DND-41 (cell line): Measurements from ENCODE around the gene CAPG.

Experiments used
- ATAC-seq: fragments of 200-7000 bp; cut with Tn5 transposase; 3 replicates; pipeline ENCODE4 v1.9.1; 2021; ENCODE audit warnings: low read depth; ENCODE audit not compliant: insufficient read depth
- DNase-seq: peaks from one replicate; pipeline ENCODE4 v3.0.0-alpha.2; 2020
- H2AFZ ChIP-seq: 2 replicates; pipeline ENCODE4 v1.6.0; 2012; ENCODE audit warnings: low read depth, low read length
- H3K27ac ChIP-seq: 2 replicates; pipeline ENCODE4 v1.5.1; 2012; ENCODE audit warnings: low read length, inconsistent platforms
- H3K27me3 ChIP-seq: fragments of 200-600 bp; sonication (generic); 2 replicates; pipeline ENCODE4 v1.6.0; 2012; ENCODE audit warnings: low read length, mild to moderate bottlenecking, inconsistent platforms; ENCODE audit not compliant: insufficient read depth, poor library complexity
- H3K36me3 ChIP-seq: 2 replicates; pipeline ENCODE4 v1.5.1; 2012; ENCODE audit warnings: low read length, inconsistent platforms; ENCODE audit not compliant: insufficient read depth
- H3K4me1 ChIP-seq: 2 replicates; pipeline ENCODE4 v1.5.1; 2012; ENCODE audit warnings: mild to moderate bottlenecking, low read length; ENCODE audit not compliant: insufficient read depth
- H3K4me2 ChIP-seq: 2 replicates; pipeline ENCODE4 v1.6.0; 2012; ENCODE audit warnings: mild to moderate bottlenecking, moderate library complexity, low read length, inconsistent platforms; ENCODE audit not compliant: insufficient read depth
- H3K4me3 ChIP-seq, 2 experiments: fragments of 200-600 bp in 1 of 2; shearing (Covaris generic) in 1 of 2; 2 replicates each; pipeline ENCODE4 v1.5.1; 2012 to 2016; ENCODE audit warnings: inconsistent platforms in 2 of 2, low read length in 2 of 2, mild to moderate bottlenecking in 2 of 2, low read depth in 1 of 2, moderate library complexity in 1 of 2
- H3K79me2 ChIP-seq: 2 replicates; pipeline ENCODE4 v1.6.0; 2012; ENCODE audit warnings: low read length, inconsistent platforms; ENCODE audit not compliant: insufficient read depth
- H3K9ac ChIP-seq: 2 replicates; pipeline ENCODE4 v1.6.0; 2012; ENCODE audit warnings: low read depth, mild to moderate bottlenecking, inconsistent platforms, low read length, moderate library complexity
- H3K9me3 ChIP-seq: 2 replicates; pipeline ENCODE4 v1.5.1; 2012; ENCODE audit warnings: low read length, moderate library complexity, mild to moderate bottlenecking, inconsistent platforms; ENCODE audit not compliant: insufficient read depth, severe bottlenecking
- H4K20me1 ChIP-seq: 2 replicates; pipeline ENCODE4 v1.6.0; 2012; ENCODE audit warnings: low read length; ENCODE audit not compliant: insufficient read depth
- EZH2 ChIP-seq: IDR thresholded peaks from 3 replicates; pipeline ENCODE4 v1.6.1; 2012; ENCODE audit warnings: borderline replicate concordance, low read depth, mild to moderate bottlenecking, moderate library complexity, low read length, inconsistent platforms; ENCODE audit not compliant: severe bottlenecking
- TF ChIP-seq, protein P1 (sequence below): IDR thresholded peaks from 2 replicates; pipeline ENCODE4 v1.5.1; 2012; ENCODE audit warnings: borderline replicate concordance, low read length, moderate library complexity, mild to moderate bottlenecking; ENCODE audit not compliant: poor library complexity, severe bottlenecking; ENCODE audit errors: extremely low read depth

CAPG gene, protein sequence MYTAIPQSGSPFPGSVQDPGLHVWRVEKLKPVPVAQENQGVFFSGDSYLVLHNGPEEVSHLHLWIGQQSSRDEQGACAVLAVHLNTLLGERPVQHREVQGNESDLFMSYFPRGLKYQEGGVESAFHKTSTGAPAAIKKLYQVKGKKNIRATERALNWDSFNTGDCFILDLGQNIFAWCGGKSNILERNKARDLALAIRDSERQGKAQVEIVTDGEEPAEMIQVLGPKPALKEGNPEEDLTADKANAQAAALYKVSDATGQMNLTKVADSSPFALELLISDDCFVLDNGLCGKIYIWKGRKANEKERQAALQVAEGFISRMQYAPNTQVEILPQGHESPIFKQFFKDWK

DNA sequence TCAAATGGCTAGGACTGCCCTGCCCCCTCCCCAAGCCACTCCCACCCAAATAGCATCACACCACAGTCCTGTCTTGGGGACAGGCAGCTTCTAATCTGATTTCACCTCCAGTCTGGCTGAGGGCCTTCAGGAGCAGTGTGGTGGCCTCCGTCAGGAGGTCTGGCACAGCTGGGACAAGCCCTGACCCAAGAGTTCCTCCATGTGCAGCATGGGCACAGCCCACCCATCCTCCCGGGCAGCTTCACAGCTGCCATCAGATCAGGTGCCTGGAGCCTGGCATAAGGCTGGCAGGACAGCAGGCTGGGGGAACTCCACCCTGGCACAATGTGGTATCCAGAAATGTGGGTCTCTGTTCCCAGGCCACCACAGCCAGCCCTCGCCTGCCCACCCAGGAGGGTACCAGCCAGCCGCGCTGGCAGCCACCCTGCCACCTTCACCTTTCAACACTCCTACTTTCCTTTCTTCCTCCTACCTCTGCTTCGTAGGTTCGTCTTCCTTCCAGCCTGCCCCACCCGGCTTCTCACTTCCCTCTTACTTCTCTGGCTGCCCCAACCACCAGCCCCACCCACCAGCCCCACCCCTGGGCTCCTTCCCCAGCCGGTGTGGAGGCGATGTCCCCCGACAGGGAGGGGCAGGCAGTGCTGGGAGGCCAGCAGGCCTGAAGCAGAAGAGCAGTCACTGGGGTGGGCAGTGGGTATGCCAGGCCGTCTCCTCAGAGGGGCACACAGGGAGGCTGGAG is at the start of gene CAPG:
Gene CAPG, minus strand, starts transcription at position 522 of the 739 bp plus-strand sequence. CDS start 8,221 bp downstream, outside the sequence.
- Histone ChIP-seq H3K36me3 (no peaks in the 10 kb centered on the region; the same call in 1 of the 2 replicates), H3K4me1 (peaks cover 90% of the 10 kb centered on the region), H3K27ac (peak within 1 kb of the TSS; percentile 96), H3K4me2 (peak within 1 kb of the TSS; percentile 66), H3K79me2 (peaks cover 74% of the 10 kb centered on the region), H3K9ac (peak within 1 kb of the TSS; percentile 59), H3K27me3 (no peaks in the 10 kb centered on the region), H3K9me3 (no peaks in the 10 kb centered on the region), H2AFZ (0 out of 2 replicates have a peak within 1 kb of the TSS, but pooled peaks have one; percentile 18), H3K4me3 (peak within 1 kb of the TSS in 1 of 2 experiments; percentile 58; a peak in 3 of 4 replicates), H4K20me1 (no peaks in the 10 kb centered on the region)
- DNase-seq (peak; percentile 72), ATAC-seq (no peak)
- no peak for TF ChIP-seq EZH2
- TF ChIP-seq, protein P1, sequence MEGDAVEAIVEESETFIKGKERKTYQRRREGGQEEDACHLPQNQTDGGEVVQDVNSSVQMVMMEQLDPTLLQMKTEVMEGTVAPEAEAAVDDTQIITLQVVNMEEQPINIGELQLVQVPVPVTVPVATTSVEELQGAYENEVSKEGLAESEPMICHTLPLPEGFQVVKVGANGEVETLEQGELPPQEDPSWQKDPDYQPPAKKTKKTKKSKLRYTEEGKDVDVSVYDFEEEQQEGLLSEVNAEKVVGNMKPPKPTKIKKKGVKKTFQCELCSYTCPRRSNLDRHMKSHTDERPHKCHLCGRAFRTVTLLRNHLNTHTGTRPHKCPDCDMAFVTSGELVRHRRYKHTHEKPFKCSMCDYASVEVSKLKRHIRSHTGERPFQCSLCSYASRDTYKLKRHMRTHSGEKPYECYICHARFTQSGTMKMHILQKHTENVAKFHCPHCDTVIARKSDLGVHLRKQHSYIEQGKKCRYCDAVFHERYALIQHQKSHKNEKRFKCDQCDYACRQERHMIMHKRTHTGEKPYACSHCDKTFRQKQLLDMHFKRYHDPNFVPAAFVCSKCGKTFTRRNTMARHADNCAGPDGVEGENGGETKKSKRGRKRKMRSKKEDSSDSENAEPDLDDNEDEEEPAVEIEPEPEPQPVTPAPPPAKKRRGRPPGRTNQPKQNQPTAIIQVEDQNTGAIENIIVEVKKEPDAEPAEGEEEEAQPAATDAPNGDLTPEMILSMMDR: no peak

DNA sequence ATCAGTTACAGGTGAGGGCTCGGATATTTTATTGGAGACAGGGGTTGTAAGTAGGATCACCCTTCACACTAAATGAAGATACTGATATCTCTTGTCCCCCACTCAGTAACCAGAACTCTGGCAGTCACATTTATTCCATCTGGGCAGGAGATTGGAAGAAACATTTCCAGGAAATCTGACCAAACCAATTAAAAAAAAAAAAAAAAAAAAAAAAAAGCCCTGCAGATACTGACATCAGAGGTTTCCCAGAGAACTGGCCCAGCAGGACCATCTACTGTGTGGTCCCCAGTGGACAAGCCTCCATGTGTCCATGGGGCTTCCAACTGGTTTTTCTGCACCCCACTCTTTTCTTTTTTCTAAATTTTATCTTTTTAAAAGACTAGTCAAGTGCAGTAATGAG is 49.6 kb upstream of the CAPG start:
- ATAC-seq (no peak), DNase-seq (no peak)
- no peaks in the 10 kb centered on the region for H3K9me3 ChIP-seq
- H3K4me3 ChIP-seq: no peak overlapping the region
- no peaks in the 10 kb centered on the region for H3K27me3 ChIP-seq
- TF ChIP-seq, protein P1: no peak
- TF ChIP-seq EZH2: no peak
- no peak overlapping the region for H3K9ac ChIP-seq
- H3K4me2 ChIP-seq: no peak overlapping the region
- no peak overlapping the region for H2AFZ ChIP-seq
- H3K36me3 ChIP-seq: no peaks in the 10 kb centered on the region
- H3K79me2 ChIP-seq: no peaks in the 10 kb centered on the region
- no peaks in the 10 kb centered on the region for H4K20me1 ChIP-seq
- H3K27ac ChIP-seq: no peak overlapping the region
- no peaks in the 10 kb centered on the region for H3K4me1 ChIP-seq

GRCh38 chr2:85458601-85459563 is 48.7 kb upstream of the CAPG start:
- ATAC-seq (no peak), DNase-seq (no peak)
- Histone ChIP-seq H3K4me2 (no peak overlapping the region), H3K27me3 (no peaks in the 10 kb centered on the region), H3K27ac (no peak overlapping the region), H4K20me1 (no peaks in the 10 kb centered on the region), H3K36me3 (no peaks in the 10 kb centered on the region), H3K4me1 (no peaks in the 10 kb centered on the region), H2AFZ (no peak overlapping the region), H3K9ac (no peak overlapping the region), H3K4me3 (no peak overlapping the region), H3K9me3 (no peaks in the 10 kb centered on the region), H3K79me2 (no peaks in the 10 kb centered on the region)
- TF ChIP-seq, protein P1: no peak
- TF ChIP-seq EZH2: no peak
